Activated CD4-positive, alpha-beta memory T cell treated with anti-CD3 and anti-CD28 coated beads, Interleukin-2, amount 10 ng/mL, durations not matched to agents 7 days and 5 days (primary cell): ENCODE measurements around the gene IKZF1. TPM values are rescaled to one million over a fixed set of nuclear protein-coding genes. Genes with fewer than 3 reads are reported as not detected.
A peak's percentile ranks its signal among the peaks of the same experiment; 100 is the strongest.

Source experiments
- CTCF ChIA-PET: fragments of 350-600 bp; sonication (Branson Sonifier 250); formaldehyde crosslinking; loops from one replicate; lab custom pipeline; 2021; ENCODE audit warnings: antibody characterized with exemption, inconsistent platforms; lab: Charles Lee
- POLR2A ChIA-PET: fragments of 350-600 bp; sonication (Branson Sonifier 250); formaldehyde crosslinking; loops from one replicate; lab custom pipeline; 2021; ENCODE audit warnings: antibody characterized with exemption; lab: Charles Lee
- DNase-seq: peaks from one replicate; pipeline ENCODE4 v3.0.0-alpha.2; 2020
- H3K27ac Mint-ChIP-seq: one replicate; pipeline ENCODE4 v1.8.0; 2021; ENCODE audit warnings: mild to moderate bottlenecking, mixed read lengths
- H3K27me3 Mint-ChIP-seq: one replicate; pipeline ENCODE4 v1.8.0; 2021; ENCODE audit warnings: mixed read lengths
- H3K36me3 Mint-ChIP-seq: one replicate; pipeline ENCODE4 v1.8.0; 2021; ENCODE audit warnings: low read depth, mixed read lengths
- H3K4me1 Mint-ChIP-seq: one replicate; pipeline ENCODE4 v1.8.0; 2021; ENCODE audit warnings: mixed read lengths
- H3K4me3 Mint-ChIP-seq: one replicate; pipeline ENCODE4 v1.8.0; 2021; ENCODE audit warnings: mild to moderate bottlenecking, mixed read lengths
- H3K9me3 Mint-ChIP-seq: one replicate; pipeline ENCODE4 v1.8.0; 2021; ENCODE audit warnings: mixed read lengths
- total RNA-seq, 2 experiments: library from RNA; stranded (reverse); gene quantifications; one replicate each; pipeline ENCODE4 v1.2.3, GENCODE V29; 2021

Gene IKZF1
- total RNA-seq, 2 experiments from 2014 or later, result 383 to 404 TPM

DNA sequence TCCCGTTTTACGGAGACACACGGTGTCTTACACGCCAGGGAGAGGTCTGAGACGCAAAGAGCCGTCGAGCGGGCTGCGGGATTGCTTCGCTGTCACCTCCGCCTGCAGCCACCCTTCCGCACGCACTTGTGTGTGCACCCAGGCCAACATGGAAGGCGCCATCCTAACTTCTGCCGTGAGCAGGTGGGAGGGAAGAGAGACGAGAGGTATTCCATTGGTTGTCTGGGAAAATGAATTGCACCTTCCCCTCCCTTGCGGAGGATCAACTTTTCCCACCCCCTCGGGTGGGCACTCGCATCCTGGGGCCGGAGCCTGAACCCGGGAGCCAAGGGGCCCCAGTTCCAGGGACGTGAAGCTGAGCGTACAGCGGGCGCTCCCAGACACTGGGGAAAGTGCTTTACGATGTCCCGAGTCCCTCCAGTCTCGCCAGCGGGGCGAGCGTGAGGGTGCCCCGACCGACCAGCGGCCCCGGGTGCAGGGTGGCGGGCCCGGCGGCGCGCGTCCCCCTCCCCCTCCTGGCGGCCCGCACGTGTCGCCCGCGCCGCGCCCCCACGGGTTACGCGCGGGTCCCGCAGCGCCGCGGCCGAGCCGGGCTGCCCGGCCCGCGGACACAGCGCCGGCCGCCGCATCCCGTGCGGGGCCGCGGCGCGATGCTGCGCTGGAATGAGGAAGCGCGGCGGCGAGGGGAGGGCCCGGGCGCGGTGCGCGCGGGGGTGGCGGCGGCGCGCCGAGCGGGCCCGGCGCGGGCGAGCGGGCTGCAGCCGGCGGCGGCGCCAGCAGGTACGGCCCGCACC, 984 bp upstream of the IKZF1 start:
- ChIA-PET CTCF (interaction anchor here (1.1 to 2.6 kb wide), 3 partner anchors 11 to 65 kb away, joined by 3 to 15 read pairs (median 5); no protein-coding TSS in a partner anchor), POLR2A (interaction anchor here (8.5 to 23.3 kb wide), 7 partner anchors 17 to 94 kb away, joined by 103 to 1125 read pairs (median 367); no protein-coding TSS in a partner anchor)
- peaks cover 42% of the 10 kb centered on the region for H3K36me3 Mint-ChIP-seq
- H3K9me3 Mint-ChIP-seq, result no peaks in the 10 kb centered on the region
- peak overlapping the region; percentile 77 for H3K4me3 Mint-ChIP-seq
- peaks cover 12% of the 10 kb centered on the region for H3K27me3 Mint-ChIP-seq
- no peak for DNase-seq
- H3K4me1 Mint-ChIP-seq, result peaks cover 28% of the 10 kb centered on the region
- peak overlapping the region; percentile 77 for H3K27ac Mint-ChIP-seq

DNA sequence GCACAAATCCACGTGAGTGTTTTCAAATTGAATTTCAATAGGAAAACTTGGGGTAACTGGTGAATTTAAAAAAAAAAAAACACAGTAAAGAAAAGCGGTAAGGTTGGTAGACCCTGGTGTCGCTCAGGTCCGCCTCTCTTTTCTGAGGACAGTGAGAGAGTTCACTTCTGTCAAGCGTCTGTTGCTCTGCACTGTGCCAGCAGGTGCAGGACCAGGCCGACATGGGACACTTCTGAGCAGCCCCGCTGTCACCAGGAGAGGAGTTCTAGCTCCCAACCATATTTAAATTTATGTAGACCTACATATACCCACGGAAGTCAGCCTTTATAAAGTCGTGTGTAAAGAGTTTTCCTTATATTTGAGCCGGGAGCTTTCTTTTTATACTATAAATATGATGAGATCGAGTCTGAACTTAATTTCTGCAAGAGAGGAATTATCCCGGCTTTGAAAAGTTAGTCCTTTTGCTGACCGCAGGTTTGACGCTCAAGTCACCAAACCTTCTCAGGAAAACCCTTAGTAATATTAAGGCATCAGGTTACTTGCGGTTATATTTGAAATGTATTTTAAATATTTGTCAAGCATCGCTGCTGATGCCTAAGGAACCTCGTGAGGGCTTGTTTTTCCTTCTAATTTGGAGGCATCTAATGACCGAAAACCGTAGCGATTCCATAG, 531 bp downstream of the IKZF1 start:
- Mint-ChIP-seq H3K27ac (peak overlapping the region; percentile 99), H3K4me3 (peak overlapping the region; percentile 88), H3K4me1 (peaks cover 26% of the 10 kb centered on the region), H3K36me3 (peaks cover 57% of the 10 kb centered on the region), H3K27me3 (peaks cover 5% of the 10 kb centered on the region), H3K9me3 (no peaks in the 10 kb centered on the region)
- ChIA-PET POLR2A (interaction anchor here (0.6 to 23.3 kb wide), 14 partner anchors 9 to 96 kb away, joined by 3 to 1125 read pairs (median 53); no protein-coding TSS in a partner anchor), CTCF (interaction anchor here (1.0 to 4.2 kb wide), 9 partner anchors 9 to 162 kb away, joined by 3 to 68 read pairs (median 4); no protein-coding TSS in a partner anchor)
- peak; percentile 75 for DNase-seq

DNA sequence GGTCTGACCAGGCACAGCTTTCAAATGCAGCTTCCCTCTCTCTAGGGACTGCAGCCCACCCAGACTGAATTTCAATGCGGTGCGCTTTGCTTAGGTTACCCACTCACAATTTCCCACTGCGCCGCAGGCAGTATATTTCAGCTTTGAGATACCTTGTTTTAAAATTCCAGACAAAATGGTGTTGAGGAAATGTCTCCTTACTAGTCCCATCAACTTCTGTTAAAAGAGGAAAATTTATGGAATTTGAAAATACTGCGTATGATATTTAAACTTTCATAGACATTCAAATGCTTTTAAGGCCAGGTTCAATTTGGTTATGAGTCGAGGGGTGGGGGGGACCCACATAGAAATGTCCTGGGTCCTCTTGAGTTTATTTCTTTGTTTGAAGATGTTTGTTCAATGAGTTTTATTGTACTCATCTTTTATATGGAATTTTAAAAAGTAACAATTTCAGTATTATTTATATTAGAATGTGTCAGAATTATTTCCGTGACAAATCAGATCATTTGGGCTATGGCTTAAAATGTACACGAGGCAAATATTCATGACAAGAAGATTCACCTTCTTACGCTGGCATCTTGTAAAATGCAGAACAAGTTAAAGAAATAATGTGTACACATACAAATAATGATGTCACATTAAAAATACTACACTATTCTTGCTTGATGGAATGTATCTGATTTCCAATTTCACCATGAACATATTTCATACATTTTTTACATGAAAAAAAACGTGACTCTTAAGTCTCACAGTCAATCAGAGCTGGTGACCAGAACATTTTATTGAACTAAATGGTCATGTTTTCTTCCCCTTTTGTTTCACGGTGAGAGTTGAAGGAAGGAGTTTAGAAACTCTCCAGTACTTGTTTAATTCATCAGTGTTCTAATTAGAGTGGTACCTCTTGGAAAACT, 1.3 kb downstream of the IKZF1 start:
- peak overlapping the region; percentile 99 for H3K27ac Mint-ChIP-seq
- POLR2A ChIA-PET, result interaction anchor here (0.7 to 23.3 kb wide), 11 partner anchors 13 to 96 kb away, joined by 3 to 1125 read pairs (median 264); no protein-coding TSS in a partner anchor
- H3K4me3 Mint-ChIP-seq, result peak overlapping the region; percentile 88
- no peak for DNase-seq
- H3K9me3 Mint-ChIP-seq, result no peaks in the 10 kb centered on the region
- peaks cover 65% of the 10 kb centered on the region for H3K36me3 Mint-ChIP-seq
- CTCF ChIA-PET, result interaction anchor here (1.0 to 14.5 kb wide), 11 partner anchors 8 to 162 kb away, joined by 3 to 177 read pairs (median 5); no protein-coding TSS in a partner anchor
- peaks cover 3% of the 10 kb centered on the region for H3K27me3 Mint-ChIP-seq
- peaks cover 20% of the 10 kb centered on the region for H3K4me1 Mint-ChIP-seq

DNA sequence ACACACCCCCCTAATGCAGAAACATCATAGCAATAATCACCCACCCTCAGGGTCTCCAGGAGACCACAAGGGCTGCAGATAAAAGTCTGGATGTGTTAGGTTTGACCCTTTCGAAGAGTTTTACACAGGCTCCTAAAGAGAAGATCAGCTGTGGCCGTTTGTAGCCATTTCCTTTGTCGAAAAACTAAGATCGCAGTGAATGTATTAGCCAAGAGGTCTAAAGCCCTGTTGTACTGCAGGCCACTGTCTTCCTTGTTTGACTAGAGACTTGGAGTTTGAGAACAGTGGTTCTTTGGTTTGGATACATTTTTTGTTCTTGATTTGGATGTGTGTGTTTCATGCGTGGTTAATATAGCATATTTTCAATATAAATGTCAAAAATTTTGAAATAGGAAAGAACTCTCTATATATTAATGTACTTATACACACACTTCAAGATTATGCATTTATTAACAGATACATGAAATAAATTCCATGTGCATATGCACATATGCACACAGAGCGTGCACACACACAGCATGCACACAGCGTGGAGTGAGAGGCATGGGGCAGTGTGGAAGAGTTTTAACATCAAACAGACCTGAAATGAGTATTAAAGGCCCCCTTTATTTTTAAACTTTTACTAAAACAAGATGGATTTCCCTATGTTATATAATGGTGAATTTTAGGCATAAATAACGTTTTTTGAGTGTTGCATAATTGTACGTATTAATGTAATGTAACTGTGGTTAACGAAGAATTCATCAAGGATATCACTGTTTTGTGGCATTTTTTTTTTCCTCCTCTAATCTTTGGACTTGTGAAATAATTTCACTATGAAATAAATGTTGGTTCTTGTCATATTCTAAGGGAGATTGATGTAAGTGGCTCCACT, 2.2 kb downstream of the IKZF1 start:
- H3K27ac Mint-ChIP-seq, result peak overlapping the region; percentile 99
- no peaks in the 10 kb centered on the region for H3K27me3 Mint-ChIP-seq
- H3K36me3 Mint-ChIP-seq, result peaks cover 74% of the 10 kb centered on the region
- ChIA-PET CTCF (interaction anchor here (0.8 to 14.5 kb wide), 15 partner anchors 8 to 164 kb away, joined by 3 to 177 read pairs (median 6); no protein-coding TSS in a partner anchor), POLR2A (interaction anchor here (1.0 to 23.3 kb wide), 8 partner anchors 14 to 97 kb away, joined by 4 to 1125 read pairs (median 352); no protein-coding TSS in a partner anchor)
- H3K4me1 Mint-ChIP-seq, result peaks cover 15% of the 10 kb centered on the region
- no peaks in the 10 kb centered on the region for H3K9me3 Mint-ChIP-seq
- peak overlapping the region; percentile 88 for H3K4me3 Mint-ChIP-seq
- DNase-seq, result no peak

DNA sequence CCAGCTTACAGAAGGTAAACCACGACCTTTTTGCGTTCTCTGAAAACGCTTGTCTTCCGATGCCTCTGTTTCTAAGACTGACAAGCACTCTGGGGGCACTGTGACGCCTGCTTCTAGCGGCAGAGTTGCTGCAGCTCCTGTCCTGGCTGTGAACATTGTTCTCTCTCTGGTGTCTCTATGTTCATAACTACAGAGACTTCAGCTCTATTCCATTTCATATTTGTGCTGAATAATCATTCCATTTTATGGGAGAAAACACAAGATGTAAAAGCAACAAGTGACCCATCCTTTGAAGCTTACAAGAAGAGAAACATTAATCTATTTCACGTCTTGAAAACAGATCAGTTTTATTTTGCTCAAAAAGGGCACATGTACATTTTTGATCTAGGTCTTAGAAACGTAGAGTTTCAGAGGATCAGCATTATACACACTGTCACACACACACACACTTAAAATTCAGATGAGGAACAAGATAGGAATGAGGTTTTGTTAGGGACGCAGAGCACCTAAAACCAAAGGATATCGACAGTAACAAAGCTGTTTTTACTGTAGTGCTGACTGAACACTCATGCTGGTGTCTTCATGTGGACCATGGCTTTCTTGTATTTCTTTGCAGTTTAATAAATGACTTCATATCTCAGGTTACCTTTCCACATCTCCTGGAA, 3.0 kb downstream of the IKZF1 start:
- Mint-ChIP-seq H3K36me3 (peaks cover 81% of the 10 kb centered on the region), H3K4me1 (peaks cover 16% of the 10 kb centered on the region), H3K4me3 (peak overlapping the region; percentile 88), H3K9me3 (no peaks in the 10 kb centered on the region), H3K27me3 (no peaks in the 10 kb centered on the region), H3K27ac (peak overlapping the region; percentile 99)
- ChIA-PET POLR2A (interaction anchor here (1.0 to 23.3 kb wide), 10 partner anchors 13 to 143 kb away, joined by 3 to 1125 read pairs (median 301); no protein-coding TSS in a partner anchor), CTCF (interaction anchor here (0.7 to 14.5 kb wide), 15 partner anchors 9 to 165 kb away, joined by 3 to 177 read pairs (median 4); no protein-coding TSS in a partner anchor)
- peak; percentile 77 for DNase-seq

DNA sequence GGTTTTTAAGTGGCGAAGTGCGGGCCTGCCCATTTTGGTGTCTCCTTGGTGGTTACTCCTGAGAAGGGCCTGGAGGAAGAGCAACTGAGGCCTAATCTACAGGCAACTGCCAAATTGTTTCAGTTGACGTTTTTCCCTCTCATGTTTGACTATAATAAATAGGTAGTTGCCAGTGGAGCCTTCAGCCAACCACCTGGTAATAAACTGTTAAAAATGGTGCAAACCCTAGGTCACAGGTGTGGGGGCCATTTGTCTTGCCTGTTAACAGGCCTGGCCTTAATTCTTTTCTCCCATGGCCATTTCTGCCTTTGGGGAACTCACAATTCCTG, 3.7 kb downstream of the IKZF1 start:
- Mint-ChIP-seq H3K27ac (peak overlapping the region; percentile 99), H3K9me3 (no peaks in the 10 kb centered on the region), H3K27me3 (no peaks in the 10 kb centered on the region), H3K36me3 (peaks cover 86% of the 10 kb centered on the region), H3K4me1 (peaks cover 18% of the 10 kb centered on the region), H3K4me3 (peak overlapping the region; percentile 88)
- CTCF ChIA-PET, result interaction anchor here (1.0 to 14.5 kb wide), 12 partner anchors 9 to 166 kb away, joined by 3 to 177 read pairs (median 6); no protein-coding TSS in a partner anchor
- no peak for DNase-seq
- POLR2A ChIA-PET, result interaction anchor here (1.2 to 23.3 kb wide), 12 partner anchors 8 to 144 kb away, joined by 3 to 1125 read pairs (median 184); no protein-coding TSS in a partner anchor

DNA sequence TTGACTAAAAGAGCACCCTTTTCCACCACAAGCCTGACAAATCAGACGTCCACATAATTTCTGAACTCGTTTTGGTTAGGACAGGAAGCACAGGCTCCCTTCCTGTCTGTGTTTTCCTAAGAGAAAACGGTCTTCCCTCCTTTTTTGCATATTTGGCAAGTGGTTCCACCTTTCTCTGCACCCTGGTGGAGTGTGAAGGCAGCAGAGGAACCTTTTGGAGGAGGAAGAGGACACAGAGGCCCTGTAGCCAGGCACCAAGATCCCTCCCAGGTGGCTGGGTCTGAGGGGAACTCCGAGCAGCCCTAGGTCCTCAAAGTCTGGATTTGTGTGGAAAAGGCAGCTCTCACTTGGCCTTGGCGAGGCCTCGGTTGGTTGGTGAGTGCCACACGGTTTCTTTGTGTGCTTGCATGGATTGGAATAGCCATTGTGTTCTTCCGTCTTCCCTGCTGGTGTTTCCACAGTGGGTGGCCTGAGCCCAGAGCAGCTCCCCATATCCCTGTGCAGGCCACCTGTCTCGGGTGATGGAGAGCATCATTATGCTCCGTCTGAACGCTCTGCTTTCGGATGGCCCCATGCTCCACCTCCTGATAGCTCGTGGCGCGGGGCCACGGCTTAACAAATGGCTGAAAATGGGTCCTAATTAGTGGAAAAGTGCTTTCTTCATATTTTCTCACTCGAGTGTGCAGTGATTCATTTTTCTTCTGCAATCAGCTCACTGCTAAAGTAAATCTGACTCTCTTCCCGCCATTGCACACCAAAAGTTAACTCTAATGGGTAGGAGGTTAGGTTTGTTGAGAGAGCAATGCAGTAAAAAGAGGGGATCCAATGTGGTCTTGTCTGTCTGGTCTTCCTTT, 4.2 kb downstream of the IKZF1 start:
- peak overlapping the region; percentile 99 for H3K27ac Mint-ChIP-seq
- H3K9me3 Mint-ChIP-seq, result no peaks in the 10 kb centered on the region
- H3K36me3 Mint-ChIP-seq, result peaks cover 90% of the 10 kb centered on the region
- H3K4me3 Mint-ChIP-seq, result peak overlapping the region; percentile 88
- POLR2A ChIA-PET, result interaction anchor here (0.8 to 23.3 kb wide), 13 partner anchors 9 to 144 kb away, joined by 3 to 1125 read pairs (median 103); no protein-coding TSS in a partner anchor
- CTCF ChIA-PET, result interaction anchor here (0.8 to 14.5 kb wide), 13 partner anchors 8 to 104 kb away, joined by 3 to 177 read pairs (median 11); no protein-coding TSS in a partner anchor
- H3K4me1 Mint-ChIP-seq, result peaks cover 21% of the 10 kb centered on the region
- H3K27me3 Mint-ChIP-seq, result no peaks in the 10 kb centered on the region
- no peak for DNase-seq

DNA sequence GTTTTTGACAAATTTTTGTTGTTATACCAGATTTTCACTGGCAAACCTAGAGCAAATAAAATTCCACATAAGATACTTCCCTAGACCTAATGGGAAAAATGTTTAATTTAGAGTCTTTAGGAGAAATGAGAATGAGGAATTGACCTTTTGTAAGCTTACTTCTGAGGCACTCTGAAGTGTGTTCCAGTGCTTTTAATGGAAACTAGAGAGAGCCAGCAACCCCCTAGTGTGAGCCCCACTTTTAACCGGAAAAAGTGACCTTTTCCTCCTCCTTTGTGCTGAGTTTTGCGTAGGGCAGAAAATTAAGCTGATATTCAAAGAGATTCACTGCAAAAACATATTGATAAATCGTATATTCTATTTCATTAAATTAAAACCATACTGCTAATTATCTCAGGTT, 5.2 kb downstream of the IKZF1 start:
- peak overlapping the region; percentile 99 for H3K27ac Mint-ChIP-seq
- POLR2A ChIA-PET, result interaction anchor here (0.8 to 23.3 kb wide), 12 partner anchors 9 to 100 kb away, joined by 3 to 1125 read pairs (median 184); no protein-coding TSS in a partner anchor

DNA sequence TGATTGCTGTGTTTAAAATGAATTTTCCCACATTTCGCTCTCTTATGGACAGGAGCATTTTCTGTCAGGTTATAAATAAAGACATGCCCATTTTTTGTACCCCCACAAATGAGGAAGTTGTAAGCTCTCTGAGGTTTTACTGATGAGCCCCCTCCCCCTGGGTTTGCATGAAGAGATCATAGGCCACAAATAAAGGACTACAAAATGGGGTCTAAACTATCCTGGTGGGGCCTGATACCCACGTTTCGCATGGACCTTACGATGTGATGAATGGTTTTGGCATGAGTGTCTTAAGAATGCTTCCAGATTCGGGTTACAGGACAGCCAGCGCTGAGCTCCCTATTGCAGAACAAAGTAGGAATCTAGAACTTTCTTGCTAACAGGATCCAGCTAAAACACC, 5.8 kb downstream of the IKZF1 start:
- ChIA-PET CTCF (interaction anchor here (0.9 to 14.5 kb wide), 12 partner anchors 9 to 108 kb away, joined by 3 to 177 read pairs (median 10); no protein-coding TSS in a partner anchor), POLR2A (interaction anchor here (0.8 to 23.3 kb wide), 11 partner anchors 9 to 101 kb away, joined by 3 to 1125 read pairs (median 264); no protein-coding TSS in a partner anchor)
- no peak for DNase-seq
- no peaks in the 10 kb centered on the region for H3K27me3 Mint-ChIP-seq
- peaks cover 99% of the 10 kb centered on the region for H3K36me3 Mint-ChIP-seq
- no peaks in the 10 kb centered on the region for H3K9me3 Mint-ChIP-seq
- H3K4me1 Mint-ChIP-seq, result peaks cover 37% of the 10 kb centered on the region
- H3K27ac Mint-ChIP-seq, result peak overlapping the region; percentile 99
- peak overlapping the region; percentile 88 for H3K4me3 Mint-ChIP-seq

More for the DNA sequence above, 5.2 kb downstream of the IKZF1 start:
- Mint-ChIP-seq H3K4me1 (peaks cover 30% of the 10 kb centered on the region), H3K27me3 (no peaks in the 10 kb centered on the region), H3K4me3 (peak overlapping the region; percentile 88), H3K9me3 (no peaks in the 10 kb centered on the region), H3K36me3 (peaks cover 99% of the 10 kb centered on the region)
- CTCF ChIA-PET, result interaction anchor here (0.9 to 14.5 kb wide), 12 partner anchors 10 to 108 kb away, joined by 3 to 177 read pairs (median 10); no protein-coding TSS in a partner anchor
- no peak for DNase-seq
